Breast epithelium (tissue), 4 donors: Measurements from ENCODE around the gene IKZF3. TPM values are rescaled to one million over a fixed set of nuclear protein-coding genes. Genes with fewer than 3 reads are reported as not detected.
"Not testable (repeated sequence)": the region's sequence is repeated elsewhere in the genome, so short reads cannot be mapped to it uniquely, and the experiment has no call there.

ENCODE experiments used
- DNase-seq, 2 donors: peaks; one replicate each; pipeline ENCODE4 v3.0.0-alpha.2; 2019; ENCODE audit warnings: low spot score in 2 of 2
- H3K27ac ChIP-seq, 2 donors: fragments of 200-600 bp; sonication (generic) in 1 of 2; one replicate each; pipeline ENCODE4 v1.5.1; 2016 to 2019; ENCODE audit warnings: mild to moderate bottlenecking in 1 of 2
- H3K27me3 ChIP-seq, 2 donors: fragments of 200-600 bp; sonication (generic) in 1 of 2; one replicate each; pipeline versions ENCODE4 v1.5.1 to v1.6.0; 2017 to 2019; ENCODE audit warnings: control low read depth in 1 of 2, mild to moderate bottlenecking in 1 of 2
- H3K36me3 ChIP-seq: fragments of 200-600 bp; one replicate; pipeline ENCODE4 v1.5.1; 2019
- H3K4me1 ChIP-seq, 2 donors: fragments of 200-600 bp; sonication (generic); one replicate each; pipeline ENCODE4 v1.5.1; 2016 to 2019; ENCODE audit warnings: control low read depth in 1 of 2
- H3K4me3 ChIP-seq, 3 donors: fragments of 200-600 bp; sonication (generic); 1 replicate in 2 of 3; 2 replicates in 1 of 3; pipeline ENCODE4 v1.5.1; 2016 to 2019; ENCODE audit warnings: mild to moderate bottlenecking in 3 of 3, moderate library complexity in 2 of 3
- H3K9me3 ChIP-seq, 2 donors: fragments of 200-600 bp; sonication (generic) in 1 of 2; one replicate each; pipeline ENCODE4 v1.5.1; 2016 to 2019; ENCODE audit warnings: control low read depth in 1 of 2
- CTCF ChIP-seq, 3 donors: fragments of 450-650 bp; IDR thresholded peaks; one replicate each; pipeline ENCODE4 v1.5.1; 2016 to 2017; ENCODE audit warnings: antibody characterized with exemption in 3 of 3, mild to moderate bottlenecking in 3 of 3, moderate library complexity in 3 of 3
- POLR2A ChIP-seq: fragments of 450-650 bp; IDR thresholded peaks from one replicate; pipeline ENCODE4 v1.6.1; 2016; ENCODE audit warnings: antibody characterized with exemption, mild to moderate bottlenecking, moderate library complexity
- POLR2AphosphoS5 ChIP-seq, 3 donors: sonication (generic); formaldehyde crosslinking; IDR thresholded peaks; one replicate each; pipeline ENCODE4 v1.6.1; 2017; ENCODE audit warnings: antibody characterized with exemption in 3 of 3
- intact Hi-C: fragments of 100-400 bp; cut with DNase I; formaldehyde crosslinking; loops from one replicate; pipeline ENCODE4 v1.15.1; 2023; ENCODE audit warnings: low total_unique reads
- total RNA-seq, 3 donors: library from RNA; depleted of rRNA; stranded (reverse); fragments of >200 nt; gene quantifications; one replicate each; pipeline ENCODE4 v1.1.0, GENCODE V29; 2016

The IKZF3 gene
- total RNA-seq = 1 to 10 TPM; 1.8 to 4.8 (median 2.3) TPM

- H3K9me3 ChIP-seq = no peaks in the 10 kb centered on the region
- H3K27me3 ChIP-seq = peaks cover 0 to 38% of the 10 kb centered on the region in 2 donors
- no peak within 1 kb of the TSS for H3K27ac ChIP-seq
- DNase-seq = peak; percentile 36 to 79
- H3K4me3 ChIP-seq = peak within 1 kb of the TSS in 2 of 3 donors; percentile 28 to 41
- intact Hi-C loops = no loop called here
- no peaks in the 10 kb centered on the region for H3K4me1 ChIP-seq
- H3K36me3 ChIP-seq = no peaks in the 10 kb centered on the region
- TF ChIP-seq POLR2AphosphoS5 (IDR thresholded peaks at IDR 0.05) = no peak
- no peak for TF ChIP-seq CTCF (IDR thresholded peaks at IDR 0.05)
- TF ChIP-seq POLR2A = no peak
Measured at GRCh38 chr17:39863918-39864746, at the start of gene IKZF3. TSS of gene IKZF3 (minus strand) at chr17:39864312. CDS start at chr17:39864126, 186 bp downstream.

- intact Hi-C loops = no loop called here
- TF ChIP-seq POLR2A (no peak), POLR2AphosphoS5 (IDR thresholded peaks at IDR 0.05) (no peak), CTCF (IDR thresholded peaks at IDR 0.05) (no peak)
- Histone ChIP-seq H3K27ac (no peak overlapping the region), H3K4me3 (no peak overlapping the region), H3K9me3 (no peaks in the 10 kb centered on the region), H3K27me3 (no peaks in the 10 kb centered on the region), H3K36me3 (no peaks in the 10 kb centered on the region), H3K4me1 (no peaks in the 10 kb centered on the region)
- no peak for DNase-seq
Measured at GRCh38 chr17:39908789-39909352, 44.8 kb upstream of the IKZF3 start.

GRCh38 chr17:39904990-39905288 is 40.8 kb upstream of the IKZF3 start:
- no peak for DNase-seq
- H3K9me3 ChIP-seq = no peaks in the 10 kb centered on the region
- no peaks in the 10 kb centered on the region for H3K36me3 ChIP-seq
- H3K27me3 ChIP-seq = no peaks in the 10 kb centered on the region
- no peak overlapping the region for H3K27ac ChIP-seq
- intact Hi-C loops = no loop called here
- no peak overlapping the region for H3K4me3 ChIP-seq
- no peaks in the 10 kb centered on the region for H3K4me1 ChIP-seq
- TF ChIP-seq POLR2A (no peak), POLR2AphosphoS5 (IDR thresholded peaks at IDR 0.05) (no peak), CTCF (IDR thresholded peaks at IDR 0.05) (no peak)

- Histone ChIP-seq H3K4me1 (no peaks in the 10 kb centered on the region), H3K27me3 (no peaks in the 10 kb centered on the region), H3K36me3 (no peaks in the 10 kb centered on the region), H3K9me3 (no peaks in the 10 kb centered on the region), H3K4me3 (no peak overlapping the region), H3K27ac (no peak overlapping the region)
- intact Hi-C loops = no loop called here
- no peak for TF ChIP-seq POLR2A
- no peak for TF ChIP-seq CTCF (IDR thresholded peaks at IDR 0.05)
- TF ChIP-seq POLR2AphosphoS5 (IDR thresholded peaks at IDR 0.05) = no peak
- DNase-seq = no peak
Measured at GRCh38 chr17:39903158-39903884, 39.2 kb upstream of the IKZF3 start.

- DNase-seq, H3K36me3 ChIP-seq, intact Hi-C loops, H3K27me3 ChIP-seq, H3K27ac ChIP-seq, H3K4me1 ChIP-seq, H3K4me3 ChIP-seq, H3K9me3 ChIP-seq: not testable (repeated sequence)
Measured at GRCh38 chr17:39902027-39902426, 37.9 kb upstream of the IKZF3 start.
